ENCODE measurements around the gene ALKBH4.
"Not testable (repeated sequence)": the region's sequence is repeated elsewhere in the genome, so short reads cannot be mapped to it uniquely, and the experiment has no call there.

- not testable (repeated sequence) for TF ChIP-seq CTCF (IDR thresholded peaks at IDR 0.05; ENCODE audit: low read length); EZH2 (optimal IDR thresholded peaks at IDR 0.05; ENCODE audit: low read depth, low read length)
Observed at GRCh38 chr7:102511860-102512522, 47.3 kb upstream of the ALKBH4 start.

All from MM.1S (cell line).